Stimulated activated naive CD8-positive, alpha-beta T cell treated with anti-CD3 and anti-CD28 coated beads, Interleukin-15, Interleukin-2, amounts not matched to agents 100 U/mL and 50 U/mL, for 24 hours (primary cell): ENCODE results near the gene UBN1.

ENCODE experiments used
- ATAC-seq: fragments of 150-1000 bp; cut with Tn5 transposase; one replicate; pipeline ENCODE4 v1.10.0; 2021
- DNase-seq: peaks from one replicate; pipeline ENCODE4 v3.0.0; 2021

Gene UBN1, protein sequence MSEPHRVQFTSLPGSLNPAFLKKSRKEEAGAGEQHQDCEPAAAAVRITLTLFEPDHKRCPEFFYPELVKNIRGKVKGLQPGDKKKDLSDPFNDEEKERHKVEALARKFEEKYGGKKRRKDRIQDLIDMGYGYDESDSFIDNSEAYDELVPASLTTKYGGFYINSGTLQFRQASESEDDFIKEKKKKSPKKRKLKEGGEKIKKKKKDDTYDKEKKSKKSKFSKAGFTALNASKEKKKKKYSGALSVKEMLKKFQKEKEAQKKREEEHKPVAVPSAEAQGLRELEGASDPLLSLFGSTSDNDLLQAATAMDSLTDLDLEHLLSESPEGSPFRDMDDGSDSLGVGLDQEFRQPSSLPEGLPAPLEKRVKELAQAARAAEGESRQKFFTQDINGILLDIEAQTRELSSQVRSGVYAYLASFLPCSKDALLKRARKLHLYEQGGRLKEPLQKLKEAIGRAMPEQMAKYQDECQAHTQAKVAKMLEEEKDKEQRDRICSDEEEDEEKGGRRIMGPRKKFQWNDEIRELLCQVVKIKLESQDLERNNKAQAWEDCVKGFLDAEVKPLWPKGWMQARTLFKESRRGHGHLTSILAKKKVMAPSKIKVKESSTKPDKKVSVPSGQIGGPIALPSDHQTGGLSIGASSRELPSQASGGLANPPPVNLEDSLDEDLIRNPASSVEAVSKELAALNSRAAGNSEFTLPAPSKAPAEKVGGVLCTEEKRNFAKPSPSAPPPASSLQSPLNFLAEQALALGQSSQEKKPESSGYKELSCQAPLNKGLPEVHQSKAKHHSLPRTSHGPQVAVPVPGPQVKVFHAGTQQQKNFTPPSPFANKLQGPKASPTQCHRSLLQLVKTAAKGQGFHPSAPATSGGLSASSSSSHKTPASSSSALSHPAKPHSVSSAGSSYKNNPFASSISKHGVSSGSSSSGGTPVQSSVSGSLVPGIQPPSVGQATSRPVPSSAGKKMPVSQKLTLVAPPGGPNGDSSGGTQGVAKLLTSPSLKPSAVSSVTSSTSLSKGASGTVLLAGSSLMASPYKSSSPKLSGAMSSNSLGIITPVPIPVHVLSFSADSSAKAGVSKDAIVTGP (N-terminal part only)

DNA sequence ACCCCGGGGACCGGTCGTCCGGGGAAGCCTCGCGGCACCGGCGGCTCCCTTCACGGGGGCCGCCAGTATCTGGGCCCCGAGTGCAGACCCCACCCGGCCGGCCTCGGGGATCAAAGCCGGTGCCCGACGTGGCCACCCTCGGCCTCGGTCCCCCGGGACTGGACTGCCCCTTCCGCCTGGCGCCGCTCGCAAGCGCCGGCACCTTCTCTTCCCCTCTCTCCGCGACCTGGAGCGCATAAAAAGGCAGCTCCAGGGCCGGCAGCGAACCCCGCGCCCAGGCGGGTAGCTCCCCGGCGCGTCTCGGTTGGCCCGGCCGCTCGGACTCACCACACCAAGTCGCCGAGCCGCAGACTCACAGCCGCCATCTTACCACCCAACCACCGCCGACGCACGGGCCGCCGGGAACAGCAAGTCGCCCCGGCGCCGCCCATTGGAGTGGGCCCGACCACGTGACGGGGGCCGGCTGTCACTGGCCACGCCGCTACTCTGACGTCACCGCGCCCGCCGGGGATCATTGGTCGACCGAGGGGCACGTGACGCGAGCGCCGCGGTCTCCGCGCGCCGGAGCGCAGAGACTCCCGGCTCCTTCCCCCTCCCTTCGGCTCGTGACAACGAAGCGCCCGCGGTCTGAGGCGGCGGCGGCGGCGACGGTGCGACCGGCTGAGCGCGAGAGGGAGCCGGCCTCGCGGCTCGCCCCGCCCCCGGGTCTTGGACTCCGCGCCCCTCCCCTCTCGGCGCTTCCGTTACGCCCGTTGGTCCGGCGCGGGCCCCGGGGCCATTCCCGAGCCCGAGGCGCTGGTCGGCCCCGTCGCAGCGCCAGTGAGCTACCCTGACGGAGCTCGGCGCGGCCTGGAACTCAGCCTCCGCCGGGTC lies at the start of gene UBN1, which contains the start of gene GLYR1:
Gene UBN1, plus strand, starts transcription at position 581 of the 873 bp plus-strand sequence. CDS start 5,437 bp downstream, outside the sequence.
Gene GLYR1, minus strand, starts transcription at position 388 of the 873 bp plus-strand sequence. Its CDS starts 23 bp downstream, at position 365.
- peak; percentile 95 for ATAC-seq
- DNase-seq = peak; percentile 100

DNA sequence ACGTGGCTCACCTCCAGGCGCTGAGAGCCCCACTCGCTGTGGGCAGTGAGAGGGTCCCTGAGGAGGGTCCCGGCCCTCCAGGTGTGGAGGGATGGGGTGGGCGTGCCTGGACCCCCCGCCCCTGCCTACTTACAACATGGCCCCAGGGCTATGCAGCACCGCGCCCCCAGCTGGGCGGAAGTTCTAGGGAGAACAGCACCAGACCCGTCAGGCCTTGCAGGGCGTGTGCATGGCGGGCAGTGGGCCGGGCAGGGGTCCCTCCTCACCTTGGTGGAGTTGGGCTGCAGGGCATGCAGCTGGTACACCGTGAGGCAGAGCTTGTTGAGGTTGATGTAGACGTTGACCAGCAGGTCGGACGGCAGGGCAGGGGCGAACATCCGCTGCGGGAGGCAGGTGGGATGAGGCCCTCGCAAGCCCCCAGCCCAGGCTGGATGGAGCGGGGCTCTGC lies 49.5 kb upstream of the UBN1 start:
- no peak for ATAC-seq

DNA sequence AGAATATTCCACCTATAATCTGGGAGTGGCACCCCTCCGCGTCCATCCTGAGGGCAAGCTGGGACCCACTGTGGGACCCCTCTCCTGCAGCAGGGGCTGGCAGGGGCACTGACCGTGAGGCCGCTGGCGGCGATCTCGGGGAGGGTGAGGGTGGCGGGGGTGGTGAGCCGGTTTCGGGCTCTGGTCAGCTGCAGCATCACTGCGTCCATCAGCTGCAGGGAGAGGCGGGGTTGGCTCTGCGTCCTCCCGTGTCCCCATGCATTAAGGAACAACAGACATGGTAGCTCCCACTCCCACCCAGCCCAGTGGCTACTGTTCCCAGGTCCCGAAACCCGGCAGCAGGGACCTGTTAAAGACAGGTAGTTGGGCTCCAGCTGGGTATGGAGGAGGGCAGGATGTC lies 48.8 kb upstream of the UBN1 start:
- ATAC-seq (no peak), DNase-seq (no peak)

More for the DNA sequence above, 49.5 kb upstream of the UBN1 start:
- DNase-seq = no peak

- DNase-seq = no peak
These were observed 48.0 kb upstream of the UBN1 start for GRCh38 chr16:4799171-4799855.

GRCh38 chr16:4800290-4801041 lies 46.8 kb upstream of the UBN1 start:
- no peak for ATAC-seq
- no peak for DNase-seq

More at GRCh38 chr16:4799171-4799855, 48.0 kb upstream of the UBN1 start:
- ATAC-seq = no peak

DNA sequence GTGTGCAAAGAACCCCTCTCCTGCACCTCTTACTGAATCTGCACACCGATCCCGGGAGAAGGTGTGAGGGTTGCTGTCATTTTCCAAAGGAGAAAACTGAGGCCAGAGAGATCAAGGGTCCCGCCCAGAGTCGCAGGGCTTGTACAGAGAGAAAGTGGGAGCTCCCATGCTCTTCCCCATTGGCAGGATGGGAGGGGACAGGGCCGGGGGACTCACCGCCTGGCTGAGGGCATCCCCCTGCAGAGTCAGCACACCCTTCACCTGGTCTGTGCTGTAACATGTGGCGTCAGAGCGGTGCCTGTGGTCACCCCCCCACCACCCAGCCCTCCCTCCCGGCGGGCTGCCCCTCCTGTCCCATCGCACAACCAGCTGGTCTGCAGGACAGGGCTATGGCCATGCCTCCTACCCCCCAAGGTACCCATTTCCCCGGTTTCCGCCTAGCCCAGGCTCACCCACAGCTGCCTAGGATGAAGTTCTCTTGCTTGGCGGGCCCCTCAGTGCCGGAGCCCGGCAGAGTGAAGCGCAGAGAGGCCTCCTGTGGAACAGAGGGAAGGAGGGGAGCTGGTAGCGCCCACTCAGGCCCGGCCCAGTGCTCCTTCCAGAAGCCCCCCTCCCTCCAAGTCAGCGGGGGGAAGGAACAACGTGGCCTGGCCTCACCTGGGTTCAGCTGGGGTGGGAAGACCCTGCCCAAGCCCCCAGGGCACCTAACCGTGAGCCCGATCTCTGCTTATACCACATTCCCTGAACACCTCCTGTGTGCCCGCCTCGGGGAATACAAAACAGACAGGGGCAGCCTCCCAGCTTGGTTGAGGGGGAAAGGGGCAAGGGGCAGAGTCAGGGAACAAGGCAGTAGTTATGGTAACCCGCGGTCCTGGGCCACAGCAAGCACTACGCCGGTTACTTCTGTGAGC lies 46.0 kb upstream of the UBN1 start:
- ATAC-seq (no peak), DNase-seq (no peak)

DNA sequence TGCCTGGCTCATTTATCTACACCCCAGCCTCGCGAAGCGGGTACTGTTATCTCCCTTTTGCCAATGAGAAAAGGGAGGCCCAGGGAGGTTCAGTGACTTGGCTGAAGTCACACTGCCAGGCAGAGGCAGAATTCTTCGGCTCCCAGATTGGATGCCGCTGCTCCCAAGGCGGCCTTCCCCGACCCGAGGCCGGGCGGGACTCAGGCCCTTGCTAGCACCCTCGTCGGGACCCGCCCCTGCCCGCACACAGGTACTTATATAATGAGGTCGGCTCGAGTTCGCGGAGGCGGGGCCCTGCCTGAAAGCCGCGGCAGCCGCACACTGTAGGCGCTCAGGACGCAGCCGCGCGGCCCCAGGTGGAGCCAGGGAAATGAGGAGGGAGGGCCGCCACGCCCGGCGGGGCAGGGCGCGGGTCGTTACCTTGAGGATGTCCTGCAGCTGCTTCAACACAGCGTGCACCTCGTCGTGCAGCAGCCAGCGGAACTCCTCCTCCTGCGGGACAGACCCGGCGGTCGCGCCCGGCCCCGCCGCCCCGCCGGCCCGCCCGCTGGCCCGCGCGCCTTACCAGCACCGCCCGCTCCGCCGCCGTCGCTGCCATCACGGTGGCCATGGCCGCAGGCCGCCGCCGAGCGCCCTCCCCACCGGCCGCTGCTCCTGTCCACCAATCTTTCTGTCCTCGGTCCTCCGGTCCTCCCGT lies 45.2 kb upstream of the UBN1 start, which contains the start of gene ROGDI:
Gene ROGDI, minus strand, starts transcription at position 672 of the 697 bp plus-strand sequence. Its CDS starts 62 bp downstream, at position 610.
- DNase-seq (peak; percentile 72), ATAC-seq (peak; percentile 57)

DNA sequence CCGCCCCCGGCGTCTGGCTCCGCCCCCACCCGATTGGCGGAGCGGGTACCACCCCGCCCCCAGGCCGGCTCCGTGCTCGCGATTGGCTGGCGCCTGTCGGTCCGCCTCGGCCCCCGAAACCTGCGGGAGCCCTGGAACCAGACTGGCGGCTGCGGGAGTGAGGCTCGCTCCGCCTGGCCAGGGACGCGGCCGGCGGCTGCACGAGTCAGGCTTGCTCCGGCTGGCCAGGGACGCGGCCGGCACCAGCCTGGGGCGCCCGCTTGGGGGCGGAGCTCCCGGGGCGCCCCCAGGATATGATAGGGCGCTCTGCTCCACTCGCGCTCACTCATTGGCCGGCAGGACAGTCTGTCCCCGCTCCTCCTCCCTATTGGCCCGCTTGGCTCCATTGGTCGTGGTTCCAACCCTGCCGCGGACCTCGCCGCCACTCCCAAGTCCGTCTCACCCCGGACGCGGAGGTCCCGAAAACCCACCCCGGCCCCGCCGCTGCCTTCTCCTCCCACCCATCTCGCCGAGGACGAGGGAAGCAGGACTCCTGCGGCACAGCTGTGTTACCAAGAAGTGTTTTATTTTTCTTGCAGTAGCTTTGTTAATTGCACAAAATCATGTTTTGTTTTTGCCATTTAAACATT lies 44.5 kb upstream of the UBN1 start:
- ATAC-seq = peak; percentile 97
- DNase-seq = peak; percentile 92

DNA sequence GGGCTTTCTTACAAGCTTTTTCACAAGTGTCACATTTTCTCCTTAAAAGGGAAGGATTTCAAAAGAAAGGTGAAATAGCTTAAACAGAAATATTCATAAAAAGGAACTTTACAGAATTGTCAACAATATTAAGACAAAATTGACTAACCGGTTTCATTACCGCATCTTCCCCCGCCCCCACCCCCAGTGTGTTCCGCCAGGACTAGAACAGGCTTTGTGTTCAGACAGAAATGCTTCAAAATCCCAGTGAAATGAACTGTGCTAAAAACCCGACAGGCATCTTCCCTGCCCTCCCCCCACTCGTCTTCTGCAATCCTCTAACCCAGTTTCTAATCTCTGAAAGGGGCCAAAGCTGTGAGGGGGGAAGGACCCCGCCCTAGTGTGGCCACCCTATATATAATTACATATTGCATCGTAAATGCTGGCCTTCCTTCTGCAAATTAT lies 43.9 kb upstream of the UBN1 start:
- DNase-seq (no peak), ATAC-seq (no peak)

DNA sequence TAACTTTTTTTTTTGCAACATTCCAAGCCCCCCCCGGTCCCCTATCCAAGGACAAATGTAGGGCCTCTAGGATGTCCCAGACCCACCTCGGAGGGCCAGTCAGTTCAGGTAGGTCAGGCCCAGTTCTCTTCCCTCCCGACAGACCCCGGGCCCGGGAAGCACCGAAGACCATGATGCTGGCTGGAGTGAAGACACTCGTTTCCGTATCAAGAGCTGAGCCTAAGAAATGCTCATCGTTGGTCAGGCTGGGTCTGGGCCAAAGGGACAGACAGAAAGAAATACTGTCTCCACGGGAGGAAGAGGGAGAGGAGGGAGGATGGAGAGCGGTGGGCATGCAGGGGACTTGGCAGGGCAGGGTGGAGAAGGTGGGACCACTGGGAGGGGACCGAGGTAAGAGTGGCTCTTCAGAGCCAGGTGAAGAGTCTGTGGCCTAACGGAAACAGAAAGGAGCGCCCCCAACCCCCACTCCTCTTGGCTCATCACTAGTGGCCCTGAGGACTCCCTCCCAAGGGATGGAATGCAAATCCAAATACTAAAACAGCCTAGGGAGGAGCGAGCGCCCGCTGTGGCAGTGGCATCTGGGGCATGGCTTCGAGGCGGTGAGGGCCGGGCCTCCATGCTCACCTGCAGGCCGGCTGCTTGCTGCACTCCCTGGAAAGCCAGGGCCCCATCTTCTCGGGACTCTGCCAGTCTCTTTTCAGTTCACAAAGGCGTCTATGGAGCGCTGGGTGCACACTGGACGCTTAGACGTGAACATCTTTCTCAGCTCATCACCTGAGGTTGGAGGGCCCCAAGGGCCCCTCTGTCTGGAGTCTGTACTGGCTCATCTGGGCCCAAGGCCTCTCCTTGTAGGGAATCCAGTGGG lies 43.2 kb upstream of the UBN1 start:
- ATAC-seq (no peak), DNase-seq (no peak)

- no peak for ATAC-seq
- DNase-seq = no peak
These were observed 42.0 kb upstream of the UBN1 start for GRCh38 chr16:4805231-4805630.

DNA sequence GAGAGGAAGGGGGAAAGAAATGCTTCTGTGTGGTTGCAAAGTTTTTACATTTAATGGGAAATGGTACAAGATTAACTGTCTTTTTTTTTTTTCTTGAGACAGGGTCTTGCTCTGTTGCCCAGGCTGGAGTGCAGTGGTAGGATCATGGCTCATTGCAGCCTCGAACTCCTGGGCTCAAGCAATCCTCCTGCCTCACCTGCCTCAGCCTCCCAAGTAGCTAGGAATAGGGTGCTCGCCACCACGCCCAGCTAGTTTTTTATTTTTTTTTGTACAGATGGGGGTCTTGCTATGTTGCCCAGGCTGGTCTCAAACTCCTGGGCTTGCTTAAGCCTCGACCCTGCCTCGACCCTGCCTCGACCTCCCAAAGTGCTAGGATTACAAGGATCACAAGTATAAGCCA lies 41.0 kb upstream of the UBN1 start:
- ATAC-seq (no peak), DNase-seq (no peak)

GRCh38 chr16:4811242-4811641 lies 36.0 kb upstream of the UBN1 start:
- ATAC-seq (no peak), DNase-seq (no peak)

- ATAC-seq = no peak
These were observed 35.5 kb upstream of the UBN1 start for GRCh38 chr16:4811773-4812172.

GRCh38 chr16:4813251-4814003 lies 33.9 kb upstream of the UBN1 start:
- DNase-seq (no peak), ATAC-seq (no peak)

More at GRCh38 chr16:4811773-4812172, 35.5 kb upstream of the UBN1 start:
- DNase-seq = no peak

GRCh38 chr16:4814046-4814445 lies 33.2 kb upstream of the UBN1 start:
- ATAC-seq (no peak), DNase-seq (no peak)
